WTC11 (cell line): ENCODE results near the gene SLC43A3. TPM values are rescaled to one million over a fixed set of nuclear protein-coding genes. Genes with fewer than 3 reads are reported as not detected.

Experiments used
- ATAC-seq: fragments of 200-7000 bp; cut with Tn5 transposase; 2 replicates; pipeline ENCODE4 v1.10.0; 2021; ENCODE audit warnings: mild to moderate bottlenecking, moderate library complexity
- CTCF ChIA-PET: fragments of 300-600 bp; sonication (Branson Sonifier 250); formaldehyde crosslinking; loops from one replicate; lab custom pipeline; 2021; ENCODE audit warnings: antibody characterized with exemption; lab: Charles Lee
- POLR2A ChIA-PET: fragments of 350-600 bp; sonication (Branson Sonifier 250); formaldehyde crosslinking; loops from one replicate; lab custom pipeline; 2021; ENCODE audit warnings: antibody characterized with exemption; lab: Charles Lee
- DNase-seq: peaks from one replicate; pipeline ENCODE4 v3.0.0; 2021; ENCODE audit warnings: low spot score
- H3K27ac Mint-ChIP-seq: 2 replicates; pipeline ENCODE4 v1.8.0; 2021; ENCODE audit warnings: mixed read lengths
- H3K27me3 Mint-ChIP-seq: 2 replicates; pipeline ENCODE4 v1.8.0; 2021; ENCODE audit warnings: low read depth, mild to moderate bottlenecking, moderate library complexity, mixed read lengths
- H3K36me3 Mint-ChIP-seq: 2 replicates; pipeline ENCODE4 v1.8.0; 2021; ENCODE audit warnings: mixed read lengths
- H3K4me1 Mint-ChIP-seq: 2 replicates; pipeline ENCODE4 v1.8.0; 2022; ENCODE audit warnings: mixed read lengths
- H3K4me3 Mint-ChIP-seq: 2 replicates; pipeline ENCODE4 v1.8.0; 2021; ENCODE audit warnings: mild to moderate bottlenecking, moderate library complexity, mixed read lengths
- H3K9me3 Mint-ChIP-seq: 2 replicates; pipeline ENCODE4 v1.8.0; 2021; ENCODE audit warnings: mixed read lengths
- CREM ChIP-seq: sonication (generic); formaldehyde crosslinking; IDR thresholded peaks from 2 replicates; pipeline ENCODE4 v1.8.1; 2022; ENCODE audit warnings: mild to moderate bottlenecking, missing genetic modification reagents, moderate library complexity
- GABPB1 ChIP-seq: sonication (generic); formaldehyde crosslinking; IDR thresholded peaks from 2 replicates; pipeline ENCODE4 v1.8.1; 2023; ENCODE audit warnings: mild to moderate bottlenecking, missing genetic modification reagents
- HMGXB4 ChIP-seq: sonication (generic); formaldehyde crosslinking; IDR thresholded peaks from 2 replicates; pipeline ENCODE4 v1.8.1; 2023; ENCODE audit warnings: mild to moderate bottlenecking, moderate library complexity, missing genetic modification reagents
- IRF2 ChIP-seq: sonication (generic); formaldehyde crosslinking; IDR thresholded peaks from 2 replicates; pipeline ENCODE4 v1.8.0; 2022; ENCODE audit warnings: low read depth, missing genetic modification reagents, borderline replicate concordance
- JAZF1 ChIP-seq: fragments of 250-450 bp; sonication (Bioruptor Pico); IDR thresholded peaks from 2 replicates; pipeline ENCODE4 v1.9.0; 2021; ENCODE audit warnings: moderate library complexity, mild to moderate bottlenecking, inconsistent platforms
- MXD4 ChIP-seq: fragments of 250-450 bp; sonication (Bioruptor Pico); IDR thresholded peaks from 2 replicates; pipeline ENCODE4 v1.8.0; 2021; ENCODE audit warnings: mild to moderate bottlenecking, moderate library complexity, borderline replicate concordance
- NFATC4 ChIP-seq: fragments of 250-450 bp; sonication (Bioruptor Pico); IDR thresholded peaks from 2 replicates; pipeline ENCODE4 v1.9.0; 2021; ENCODE audit warnings: mild to moderate bottlenecking
- NFE2L1 ChIP-seq: sonication (generic); formaldehyde crosslinking; IDR thresholded peaks from 2 replicates; pipeline ENCODE4 v1.8.1; 2023; ENCODE audit warnings: missing genetic modification reagents
- RORB ChIP-seq: fragments of 250-450 bp; sonication (Bioruptor Pico); IDR thresholded peaks from 2 replicates; pipeline ENCODE4 v1.9.0; 2021; ENCODE audit warnings: mild to moderate bottlenecking
- USF2 ChIP-seq: sonication (generic); formaldehyde crosslinking; IDR thresholded peaks from 2 replicates; pipeline ENCODE4 v1.8.1; 2023; ENCODE audit warnings: mild to moderate bottlenecking, missing genetic modification reagents, moderate library complexity
- ZMAT4 ChIP-seq: fragments of 250-450 bp; sonication (Bioruptor Pico); IDR thresholded peaks from 2 replicates; pipeline ENCODE4 v1.9.0; 2021; ENCODE audit warnings: mild to moderate bottlenecking
- ZNF138 ChIP-seq: sonication (generic); formaldehyde crosslinking; conservative IDR thresholded peaks from 2 replicates; pipeline ENCODE4 v1.8.1; 2022; ENCODE audit warnings: mild to moderate bottlenecking, moderate library complexity, missing genetic modification reagents
- ZNF263 ChIP-seq: sonication (generic); formaldehyde crosslinking; IDR thresholded peaks from 2 replicates; pipeline ENCODE4 v1.8.1; 2022; ENCODE audit warnings: low read depth, mild to moderate bottlenecking, moderate library complexity, missing genetic modification reagents
- ZNF396 ChIP-seq: fragments of 250-450 bp; sonication (Bioruptor Pico); IDR thresholded peaks from 2 replicates; pipeline ENCODE4 v1.8.0; 2021; ENCODE audit warnings: mild to moderate bottlenecking, moderate library complexity, borderline replicate concordance
- total RNA-seq: library from RNA; stranded (reverse); gene quantifications from 3 replicates; pipeline ENCODE4 v1.2.3, GENCODE V29; 2021
- TF ChIP-seq, protein P1 (sequence below): sonication (generic); formaldehyde crosslinking; IDR thresholded peaks from 2 replicates; pipeline ENCODE4 v1.8.1; 2022; ENCODE audit warnings: mild to moderate bottlenecking, missing genetic modification reagents, moderate library complexity, borderline replicate concordance
- TF ChIP-seq, protein P2 (sequence below): sonication (generic); formaldehyde crosslinking; IDR thresholded peaks from 2 replicates; pipeline ENCODE4 v1.8.0; 2022; ENCODE audit warnings: mild to moderate bottlenecking, missing genetic modification reagents
- TF ChIP-seq, protein P3 (sequence below): sonication (generic); formaldehyde crosslinking; IDR thresholded peaks from 2 replicates; pipeline ENCODE4 v1.8.0; 2022; ENCODE audit warnings: missing genetic modification reagents
- TF ChIP-seq, protein P4 (sequence below): fragments of 200-600 bp; IDR thresholded peaks from 2 replicates; pipeline ENCODE4 v1.8.0; 2022; ENCODE audit warnings: antibody characterized with exemption

Gene SLC43A3
- total RNA-seq, 1 experiment from 2014 or later = 22.6 TPM

DNA sequence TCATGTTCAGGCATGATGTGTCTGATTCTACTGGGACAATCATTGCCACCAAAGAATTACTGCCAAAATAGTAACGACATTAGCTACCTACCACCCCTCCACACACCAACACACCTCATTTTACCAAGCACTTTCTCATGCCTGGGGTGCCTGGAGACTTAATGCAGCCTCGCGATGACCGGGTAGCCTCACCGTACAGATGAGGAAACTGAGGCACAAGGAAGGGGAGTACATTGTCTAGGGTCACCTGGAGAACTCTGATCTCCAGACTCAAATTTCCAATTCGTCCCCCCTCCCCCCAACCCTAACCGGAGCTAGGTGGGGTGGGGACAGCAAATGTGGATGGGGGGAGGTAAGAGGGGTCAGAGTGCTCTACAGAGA is 30.7 kb upstream of the SLC43A3 start:
- CTCF ChIA-PET = interaction anchor here (0.5 to 7.4 kb wide), 51 partner anchors 8 to 1066 kb away, joined by 3 to 260 read pairs (median 8); partner anchors contain the start of genes P2RX3, SLC43A1, SMTNL1 and TIMM10
- Mint-ChIP-seq H3K27me3 (peaks cover 62% of the 10 kb centered on the region), H3K36me3 (no peaks in the 10 kb centered on the region), H3K4me3 (peak overlapping the region; percentile 80), H3K9me3 (no peaks in the 10 kb centered on the region), H3K27ac (no peak overlapping the region), H3K4me1 (peaks cover 29% of the 10 kb centered on the region)
- ATAC-seq (peak; percentile 1; the same call in 1 of the 2 replicates), DNase-seq (no peak)
- TF ChIP-seq, protein P1, sequence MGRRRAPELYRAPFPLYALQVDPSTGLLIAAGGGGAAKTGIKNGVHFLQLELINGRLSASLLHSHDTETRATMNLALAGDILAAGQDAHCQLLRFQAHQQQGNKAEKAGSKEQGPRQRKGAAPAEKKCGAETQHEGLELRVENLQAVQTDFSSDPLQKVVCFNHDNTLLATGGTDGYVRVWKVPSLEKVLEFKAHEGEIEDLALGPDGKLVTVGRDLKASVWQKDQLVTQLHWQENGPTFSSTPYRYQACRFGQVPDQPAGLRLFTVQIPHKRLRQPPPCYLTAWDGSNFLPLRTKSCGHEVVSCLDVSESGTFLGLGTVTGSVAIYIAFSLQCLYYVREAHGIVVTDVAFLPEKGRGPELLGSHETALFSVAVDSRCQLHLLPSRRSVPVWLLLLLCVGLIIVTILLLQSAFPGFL = no peak
- TF ChIP-seq ZMAT4 (CRISPR knock-in tag) (no peak), JAZF1 (CRISPR knock-in tag) (no peak), GABPB1 (CRISPR knock-in tag) (no peak), IRF2 (no peak), MXD4 (CRISPR knock-in tag) (no peak), USF2 (CRISPR knock-in tag) (no peak), RORB (CRISPR knock-in tag) (no peak), NFATC4 (CRISPR knock-in tag) (no peak), ZNF138 (no peak), NFE2L1 (CRISPR knock-in tag) (no peak), CREM (no peak), ZNF263 (no peak)
- TF ChIP-seq, protein P2, sequence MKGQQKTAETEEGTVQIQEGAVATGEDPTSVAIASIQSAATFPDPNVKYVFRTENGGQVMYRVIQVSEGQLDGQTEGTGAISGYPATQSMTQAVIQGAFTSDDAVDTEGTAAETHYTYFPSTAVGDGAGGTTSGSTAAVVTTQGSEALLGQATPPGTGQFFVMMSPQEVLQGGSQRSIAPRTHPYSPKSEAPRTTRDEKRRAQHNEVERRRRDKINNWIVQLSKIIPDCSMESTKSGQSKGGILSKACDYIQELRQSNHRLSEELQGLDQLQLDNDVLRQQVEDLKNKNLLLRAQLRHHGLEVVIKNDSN (CRISPR knock-in tag) = no peak
- TF ChIP-seq, protein P3, sequence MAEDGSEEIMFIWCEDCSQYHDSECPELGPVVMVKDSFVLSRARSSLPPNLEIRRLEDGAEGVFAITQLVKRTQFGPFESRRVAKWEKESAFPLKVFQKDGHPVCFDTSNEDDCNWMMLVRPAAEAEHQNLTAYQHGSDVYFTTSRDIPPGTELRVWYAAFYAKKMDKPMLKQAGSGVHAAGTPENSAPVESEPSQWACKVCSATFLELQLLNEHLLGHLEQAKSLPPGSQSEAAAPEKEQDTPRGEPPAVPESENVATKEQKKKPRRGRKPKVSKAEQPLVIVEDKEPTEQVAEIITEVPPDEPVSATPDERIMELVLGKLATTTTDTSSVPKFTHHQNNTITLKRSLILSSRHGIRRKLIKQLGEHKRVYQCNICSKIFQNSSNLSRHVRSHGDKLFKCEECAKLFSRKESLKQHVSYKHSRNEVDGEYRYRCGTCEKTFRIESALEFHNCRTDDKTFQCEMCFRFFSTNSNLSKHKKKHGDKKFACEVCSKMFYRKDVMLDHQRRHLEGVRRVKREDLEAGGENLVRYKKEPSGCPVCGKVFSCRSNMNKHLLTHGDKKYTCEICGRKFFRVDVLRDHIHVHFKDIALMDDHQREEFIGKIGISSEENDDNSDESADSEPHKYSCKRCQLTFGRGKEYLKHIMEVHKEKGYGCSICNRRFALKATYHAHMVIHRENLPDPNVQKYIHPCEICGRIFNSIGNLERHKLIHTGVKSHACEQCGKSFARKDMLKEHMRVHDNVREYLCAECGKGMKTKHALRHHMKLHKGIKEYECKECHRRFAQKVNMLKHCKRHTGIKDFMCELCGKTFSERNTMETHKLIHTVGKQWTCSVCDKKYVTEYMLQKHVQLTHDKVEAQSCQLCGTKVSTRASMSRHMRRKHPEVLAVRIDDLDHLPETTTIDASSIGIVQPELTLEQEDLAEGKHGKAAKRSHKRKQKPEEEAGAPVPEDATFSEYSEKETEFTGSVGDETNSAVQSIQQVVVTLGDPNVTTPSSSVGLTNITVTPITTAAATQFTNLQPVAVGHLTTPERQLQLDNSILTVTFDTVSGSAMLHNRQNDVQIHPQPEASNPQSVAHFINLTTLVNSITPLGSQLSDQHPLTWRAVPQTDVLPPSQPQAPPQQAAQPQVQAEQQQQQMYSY (CRISPR knock-in tag) = no peak
- POLR2A ChIA-PET = interaction anchor here (0.6 to 2.7 kb wide), 11 partner anchors 16 to 1121 kb away, joined by 3 to 15 read pairs (median 4); no protein-coding TSS in a partner anchor

- Mint-ChIP-seq H3K4me3 (peak overlapping the region; percentile 80), H3K36me3 (no peaks in the 10 kb centered on the region), H3K27me3 (peaks cover 62% of the 10 kb centered on the region), H3K4me1 (peaks cover 26% of the 10 kb centered on the region), H3K27ac (no peak overlapping the region), H3K9me3 (no peaks in the 10 kb centered on the region)
- ChIA-PET POLR2A (interaction anchor here (0.6 to 2.7 kb wide), 5 partner anchors 20 to 168 kb away, joined by 3 to 15 read pairs (median 4); no protein-coding TSS in a partner anchor), CTCF (interaction anchor here (0.5 to 7.4 kb wide), 67 partner anchors 9 to 1979 kb away, joined by 3 to 260 read pairs (median 5); partner anchors contain the start of genes OR5A1, P2RX3, SLC43A1 and SMTNL1)
- ATAC-seq (peak; percentile 38), DNase-seq (peak; percentile 94)
- TF ChIP-seq ZNF396 (CRISPR knock-in tag) (no peak), HMGXB4 (CRISPR knock-in tag) (0 out of 2 replicates have a peak, but pooled peaks have one; percentile 32)
- TF ChIP-seq, protein P3 (CRISPR knock-in tag) = peak; percentile 48; the same call in 1 of the 2 replicates
- TF ChIP-seq, protein P4, sequence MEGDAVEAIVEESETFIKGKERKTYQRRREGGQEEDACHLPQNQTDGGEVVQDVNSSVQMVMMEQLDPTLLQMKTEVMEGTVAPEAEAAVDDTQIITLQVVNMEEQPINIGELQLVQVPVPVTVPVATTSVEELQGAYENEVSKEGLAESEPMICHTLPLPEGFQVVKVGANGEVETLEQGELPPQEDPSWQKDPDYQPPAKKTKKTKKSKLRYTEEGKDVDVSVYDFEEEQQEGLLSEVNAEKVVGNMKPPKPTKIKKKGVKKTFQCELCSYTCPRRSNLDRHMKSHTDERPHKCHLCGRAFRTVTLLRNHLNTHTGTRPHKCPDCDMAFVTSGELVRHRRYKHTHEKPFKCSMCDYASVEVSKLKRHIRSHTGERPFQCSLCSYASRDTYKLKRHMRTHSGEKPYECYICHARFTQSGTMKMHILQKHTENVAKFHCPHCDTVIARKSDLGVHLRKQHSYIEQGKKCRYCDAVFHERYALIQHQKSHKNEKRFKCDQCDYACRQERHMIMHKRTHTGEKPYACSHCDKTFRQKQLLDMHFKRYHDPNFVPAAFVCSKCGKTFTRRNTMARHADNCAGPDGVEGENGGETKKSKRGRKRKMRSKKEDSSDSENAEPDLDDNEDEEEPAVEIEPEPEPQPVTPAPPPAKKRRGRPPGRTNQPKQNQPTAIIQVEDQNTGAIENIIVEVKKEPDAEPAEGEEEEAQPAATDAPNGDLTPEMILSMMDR = peak; percentile 100
Observed at GRCh38 chr11:57456960-57457642, 30.2 kb upstream of the SLC43A3 start.
